ENCODE results near the gene ZDHHC17.

- TF ChIP-seq, protein P1, sequence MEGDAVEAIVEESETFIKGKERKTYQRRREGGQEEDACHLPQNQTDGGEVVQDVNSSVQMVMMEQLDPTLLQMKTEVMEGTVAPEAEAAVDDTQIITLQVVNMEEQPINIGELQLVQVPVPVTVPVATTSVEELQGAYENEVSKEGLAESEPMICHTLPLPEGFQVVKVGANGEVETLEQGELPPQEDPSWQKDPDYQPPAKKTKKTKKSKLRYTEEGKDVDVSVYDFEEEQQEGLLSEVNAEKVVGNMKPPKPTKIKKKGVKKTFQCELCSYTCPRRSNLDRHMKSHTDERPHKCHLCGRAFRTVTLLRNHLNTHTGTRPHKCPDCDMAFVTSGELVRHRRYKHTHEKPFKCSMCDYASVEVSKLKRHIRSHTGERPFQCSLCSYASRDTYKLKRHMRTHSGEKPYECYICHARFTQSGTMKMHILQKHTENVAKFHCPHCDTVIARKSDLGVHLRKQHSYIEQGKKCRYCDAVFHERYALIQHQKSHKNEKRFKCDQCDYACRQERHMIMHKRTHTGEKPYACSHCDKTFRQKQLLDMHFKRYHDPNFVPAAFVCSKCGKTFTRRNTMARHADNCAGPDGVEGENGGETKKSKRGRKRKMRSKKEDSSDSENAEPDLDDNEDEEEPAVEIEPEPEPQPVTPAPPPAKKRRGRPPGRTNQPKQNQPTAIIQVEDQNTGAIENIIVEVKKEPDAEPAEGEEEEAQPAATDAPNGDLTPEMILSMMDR (IDR thresholded peaks at IDR 0.05; ENCODE audit: low read length), result no peak
- no peak for TF ChIP-seq EZH2 (optimal IDR thresholded peaks at IDR 0.05; ENCODE audit: low read depth, low read length)
Observed at GRCh38 chr12:76859611-76860010, 95.7 kb downstream of the ZDHHC17 start.
